ENCODE results near the gene ARHGAP26.

ARHGAP26 gene

GRCh38 chr5:143275512-143276363, 505.6 kb downstream of the ARHGAP26 start:
- DNase-seq (ENCODE audit: low spot score in 2 of 2) (no peak), ATAC-seq (ENCODE audit: low read depth) (no peak)
- H3K27me3 Mint-ChIP-seq, result no peaks in the 10 kb centered on the region
- H3K27ac Mint-ChIP-seq, result no peak overlapping the region
- peaks cover 22% of the 10 kb centered on the region for H3K36me3 Mint-ChIP-seq
- H3K9me3 Mint-ChIP-seq, result peaks cover 1% of the 10 kb centered on the region
- no peaks in the 10 kb centered on the region for H3K4me1 Mint-ChIP-seq
- H3K4me3 Mint-ChIP-seq, result no peak overlapping the region

GRCh38 chr5:143277536-143277935, 507.4 kb downstream of the ARHGAP26 start:
- H3K4me1 Mint-ChIP-seq, result no peaks in the 10 kb centered on the region
- DNase-seq (ENCODE audit: low spot score in 2 of 2), result no peak
- no peaks in the 10 kb centered on the region for H3K27me3 Mint-ChIP-seq
- peaks cover 22% of the 10 kb centered on the region for H3K36me3 Mint-ChIP-seq
- H3K4me3 Mint-ChIP-seq, result no peak overlapping the region
- H3K9me3 Mint-ChIP-seq, result no peaks in the 10 kb centered on the region
- no peak overlapping the region for H3K27ac Mint-ChIP-seq
- no peak for ATAC-seq (ENCODE audit: low read depth)
